ENCODE results near the gene FMNL2.
"Not testable (repeated sequence)": the region's sequence is repeated elsewhere in the genome, so short reads cannot be mapped to it uniquely, and the experiment has no call there.

Gene FMNL2

GRCh38 chr2:152335016-152335725 lies at the start of gene FMNL2:
TSS of gene FMNL2 (plus strand) at chr2:152335174.
- DNase-seq (ENCODE audit: low read depth in 2 of 2), result peak; percentile 15 to 48

- DNase-seq (ENCODE audit: low read depth in 2 of 2), result no peak
Measured at GRCh38 chr2:152292991-152293390, 42.0 kb upstream of the FMNL2 start.

GRCh38 chr2:152297715-152298114 lies 37.3 kb upstream of the FMNL2 start:
- DNase-seq (ENCODE audit: low read depth in 2 of 2), result no peak

GRCh38 chr2:152298754-152299153 lies 36.2 kb upstream of the FMNL2 start:
- DNase-seq (ENCODE audit: low read depth in 2 of 2), result no peak

- DNase-seq (ENCODE audit: low read depth in 2 of 2), result no peak
Measured at GRCh38 chr2:152301131-152301530, 33.8 kb upstream of the FMNL2 start.

- no peak for DNase-seq (ENCODE audit: low read depth in 2 of 2)
Measured at GRCh38 chr2:152303951-152304350, 31.0 kb upstream of the FMNL2 start.

GRCh38 chr2:152304836-152305235 lies 30.1 kb upstream of the FMNL2 start:
- no peak for DNase-seq (ENCODE audit: low read depth in 2 of 2)

GRCh38 chr2:152307863-152308262 lies 27.1 kb upstream of the FMNL2 start:
- no peak for DNase-seq (ENCODE audit: low read depth in 2 of 2)

- no peak for DNase-seq (ENCODE audit: low read depth in 2 of 2)
Measured at GRCh38 chr2:152309352-152310214, 25.4 kb upstream of the FMNL2 start.

GRCh38 chr2:152319822-152320570 lies 15.0 kb upstream of the FMNL2 start:
- DNase-seq (ENCODE audit: low read depth in 2 of 2), result no peak

GRCh38 chr2:152320814-152321213 lies 14.2 kb upstream of the FMNL2 start:
- no peak for DNase-seq (ENCODE audit: low read depth in 2 of 2)

GRCh38 chr2:152322222-152322621 lies 12.8 kb upstream of the FMNL2 start:
- no peak for DNase-seq (ENCODE audit: low read depth in 2 of 2)

- not testable (repeated sequence) for DNase-seq (ENCODE audit: low read depth in 2 of 2)
Measured at GRCh38 chr2:152325126-152325525, 9.8 kb upstream of the FMNL2 start.

- DNase-seq (ENCODE audit: low read depth in 2 of 2), result no peak
Measured at GRCh38 chr2:152326710-152327109, 8.3 kb upstream of the FMNL2 start.

- no peak for DNase-seq (ENCODE audit: low read depth in 2 of 2)
Measured at GRCh38 chr2:152328013-152328412, 7.0 kb upstream of the FMNL2 start.

- no peak for DNase-seq (ENCODE audit: low read depth in 2 of 2)
Measured at GRCh38 chr2:152330235-152330866, 4.6 kb upstream of the FMNL2 start.

GRCh38 chr2:152334701-152335015 lies 316 bp upstream of the FMNL2 start:
- no peak for DNase-seq (ENCODE audit: low read depth in 2 of 2)

- peak in 1 of 2 donors; percentile 17 for DNase-seq (ENCODE audit: low read depth in 2 of 2)
Measured at GRCh38 chr2:152335726-152336118, 748 bp downstream of the FMNL2 start.

- DNase-seq (ENCODE audit: low read depth in 2 of 2), result no peak
Measured at GRCh38 chr2:152336119-152336853, 1.3 kb downstream of the FMNL2 start.

- DNase-seq (ENCODE audit: low read depth in 2 of 2), result no peak
Measured at GRCh38 chr2:152336854-152337510, 2.0 kb downstream of the FMNL2 start.

GRCh38 chr2:152337511-152337903 lies 2.5 kb downstream of the FMNL2 start:
- no peak for DNase-seq (ENCODE audit: low read depth in 2 of 2)
